ENCODE data around the gene KDM5B.

DNA sequence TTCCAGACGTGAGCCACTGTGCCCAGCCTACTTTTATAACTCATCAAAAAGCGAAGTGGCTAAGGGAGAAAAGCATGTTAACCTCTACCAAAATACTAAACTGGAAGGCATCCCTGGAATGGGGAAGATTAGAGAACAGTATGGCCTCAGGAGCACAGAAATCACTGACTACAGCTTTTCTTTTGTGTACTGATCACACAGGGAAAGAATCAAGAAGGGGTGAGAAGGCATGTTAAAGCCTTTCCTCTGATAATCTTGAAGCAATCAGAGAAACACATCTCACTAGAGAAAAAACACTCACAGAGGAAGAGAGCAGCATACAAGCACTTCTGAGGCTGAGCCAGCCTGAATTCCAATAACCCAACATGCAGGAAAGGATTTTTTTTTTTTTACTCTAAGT lies 13.2 kb upstream of the KDM5B start:
- TF ChIP-seq POLR2A (IDR thresholded peaks at IDR 0.05; ENCODE audit: low read length): no peak
- TF ChIP-seq GATA1 (IDR thresholded peaks at IDR 0.05; ENCODE audit: low read depth, low read length): no peak
